Fibroblast of villous mesenchyme (primary cell): ENCODE data around the gene TGFBR3. TPM values are rescaled to one million over a fixed set of nuclear protein-coding genes. Genes with fewer than 3 reads are reported as not detected.
A peak's percentile ranks its signal among the peaks of the same experiment; 100 is the strongest.

Experiments used
- DNase-seq: peaks from one replicate; pipeline ENCODE4 v3.0.0-alpha.2; 2010; ENCODE audit warnings: low read depth
- H3K4me3 ChIP-seq: 2 replicates; pipeline ENCODE4 v1.5.1; 2011; ENCODE audit warnings: low read depth, mild to moderate bottlenecking, low read length
- CTCF ChIP-seq: IDR thresholded peaks from 2 replicates; pipeline ENCODE4 v1.5.1; 2012; ENCODE audit warnings: low read depth, mild to moderate bottlenecking, low read length; ENCODE audit not compliant: insufficient read depth
- total RNA-seq: library from RNA; depleted of rRNA; stranded (reverse); fragments of >200 nt; gene quantifications from 2 replicates; pipeline ENCODE4 v1.2.3, GENCODE V29; 2012

TGFBR3 gene
- total RNA-seq, 1 donor, result 17.7 TPM

- peak; percentile 47 for DNase-seq
- no peak for TF ChIP-seq CTCF
- H3K4me3 ChIP-seq, result no peak overlapping the region
Measured at GRCh38 chr1:91895832-91896556, 10.0 kb upstream of the TGFBR3 start.

GRCh38 chr1:91894036-91894761 lies 8.2 kb upstream of the TGFBR3 start:
- no peak for TF ChIP-seq CTCF
- no peak overlapping the region for H3K4me3 ChIP-seq
- peak; percentile 70 for DNase-seq

DNA sequence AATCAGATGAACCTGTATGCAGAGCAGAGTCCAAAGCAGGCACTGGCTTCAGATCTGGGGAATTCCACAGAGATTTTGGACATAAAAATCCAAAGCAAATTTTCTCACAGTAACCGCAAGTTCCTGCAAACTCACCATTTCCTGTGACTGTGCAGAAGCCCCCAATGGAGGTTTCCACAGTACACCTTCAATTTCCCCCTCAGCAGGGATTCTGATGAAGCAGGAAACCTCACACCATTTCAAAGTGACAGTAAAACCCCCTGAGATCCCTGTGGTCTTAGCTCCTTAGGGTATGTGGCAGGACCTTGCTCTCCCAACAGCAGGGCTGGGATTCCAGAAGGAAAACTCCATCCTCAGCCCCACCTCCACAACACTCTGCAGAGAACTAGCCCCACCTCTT lies 6.0 kb upstream of the TGFBR3 start:
- H3K4me3 ChIP-seq, result peak overlapping the region; percentile 26
- DNase-seq, result no peak
- TF ChIP-seq CTCF, result no peak

DNA sequence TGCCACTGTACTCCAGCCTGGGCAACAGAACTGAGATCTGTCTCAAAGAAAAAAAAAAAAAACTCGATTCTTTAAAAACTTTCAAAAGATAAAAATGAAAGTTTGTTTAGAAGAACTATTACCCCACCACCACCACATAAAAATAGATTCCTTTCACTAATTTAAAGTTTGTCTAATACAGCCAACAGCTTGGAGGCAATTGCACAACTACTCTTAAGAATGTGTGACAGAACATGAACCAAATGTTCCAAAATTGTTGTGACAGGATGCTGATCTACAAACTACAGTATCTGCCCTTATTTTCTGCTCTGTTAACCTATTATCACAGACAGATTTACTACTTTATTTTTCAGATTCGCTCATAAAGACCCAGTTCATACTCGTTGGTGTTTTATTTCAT lies 5.5 kb upstream of the TGFBR3 start:
- DNase-seq, result peak; percentile 98

GRCh38 chr1:91889717-91890459 lies 3.9 kb upstream of the TGFBR3 start:
- TF ChIP-seq CTCF, result no peak
- peak; percentile 40 for DNase-seq
- no peak overlapping the region for H3K4me3 ChIP-seq

More for the DNA sequence above, 5.5 kb upstream of the TGFBR3 start:
- TF ChIP-seq CTCF, result no peak
- H3K4me3 ChIP-seq, result no peak overlapping the region

DNA sequence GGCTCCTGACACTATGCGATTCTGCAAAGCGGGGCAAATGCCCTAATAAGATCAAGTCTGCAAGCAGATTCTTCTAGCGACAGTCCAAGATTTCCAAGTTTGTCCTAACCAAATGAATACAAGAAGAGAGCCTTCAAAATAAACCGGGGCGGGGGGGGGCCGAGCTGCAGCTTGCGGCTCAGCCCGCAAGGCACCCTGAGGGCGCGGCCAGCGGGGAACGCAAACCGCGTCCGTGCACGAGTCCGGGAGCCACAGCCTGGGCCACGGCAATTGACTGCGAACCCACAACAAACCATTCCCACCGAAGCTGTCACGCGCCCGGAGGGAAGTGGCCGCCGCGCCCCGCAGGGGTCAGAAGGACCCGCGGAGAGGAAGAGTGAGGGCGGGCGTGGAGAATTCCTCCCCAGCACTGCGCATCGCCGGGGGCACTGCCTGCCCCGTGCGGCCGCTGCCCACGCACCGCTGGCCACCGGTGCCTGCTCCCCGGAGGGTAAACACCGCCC lies 687 bp downstream of the TGFBR3 start:
- no peak for TF ChIP-seq CTCF
- DNase-seq, result no peak
- H3K4me3 ChIP-seq, result peak overlapping the region; percentile 97
